GM11168 (cell line): ENCODE measurements around the gene RNF123.
"Not testable (repeated sequence)": the region's sequence is repeated elsewhere in the genome, so short reads cannot be mapped to it uniquely, and the experiment has no call there.

Experiments
- in situ Hi-C: fragments of 300-500 bp; cut with MboI; formaldehyde crosslinking; loops from one replicate; pipeline ENCODE4 v1.12.0; 2022; ENCODE audit warnings: low sequenced_read_pairs; ENCODE audit not compliant: unreplicated experiment

The RNF123 gene

DNA sequence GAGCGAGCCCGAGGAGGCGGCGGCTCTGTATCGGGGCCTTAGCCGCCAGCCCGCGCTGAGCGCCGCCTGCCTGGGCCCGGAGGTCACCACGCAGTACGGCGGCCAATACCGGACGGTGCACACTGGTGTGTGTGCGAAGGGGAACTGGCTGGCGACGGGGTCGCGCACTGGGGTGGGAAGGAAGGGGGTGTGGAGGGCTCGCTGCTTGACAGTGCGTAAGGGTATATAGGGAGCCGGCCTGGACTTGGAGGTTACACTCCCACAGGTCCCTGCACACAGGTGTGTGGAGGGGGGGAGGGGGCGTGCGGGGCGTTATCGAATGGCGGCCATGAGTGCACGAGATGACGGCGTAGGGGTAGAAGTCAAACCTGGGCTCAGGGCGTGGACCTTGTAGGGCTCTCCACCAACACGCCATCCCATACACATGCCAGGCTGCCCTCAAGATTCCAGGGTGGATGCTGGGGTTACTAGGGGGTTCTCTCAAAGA is 14.8 kb upstream of the RNF123 start:
- in situ Hi-C loops = no loop called here

DNA sequence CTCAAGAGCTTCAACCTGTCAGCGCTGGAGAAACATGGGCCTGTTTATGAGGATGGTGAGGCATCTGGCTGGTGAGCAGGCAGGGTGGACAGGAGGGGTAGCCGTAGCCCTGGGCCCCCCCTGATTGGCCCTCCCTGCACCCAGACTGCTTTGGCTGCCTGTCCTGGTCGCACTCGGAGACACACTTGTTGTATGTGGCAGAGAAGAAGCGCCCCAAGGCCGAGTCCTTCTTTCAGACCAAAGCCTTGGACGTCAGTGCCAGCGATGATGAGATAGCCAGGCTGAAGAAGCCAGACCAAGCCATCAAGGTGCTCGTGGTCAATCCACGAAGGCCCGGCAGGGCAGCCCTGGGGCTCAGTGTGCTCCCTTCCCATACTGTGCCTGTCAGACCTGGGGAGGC is 13.4 kb upstream of the RNF123 start:
- in situ Hi-C loops = no loop called here

DNA sequence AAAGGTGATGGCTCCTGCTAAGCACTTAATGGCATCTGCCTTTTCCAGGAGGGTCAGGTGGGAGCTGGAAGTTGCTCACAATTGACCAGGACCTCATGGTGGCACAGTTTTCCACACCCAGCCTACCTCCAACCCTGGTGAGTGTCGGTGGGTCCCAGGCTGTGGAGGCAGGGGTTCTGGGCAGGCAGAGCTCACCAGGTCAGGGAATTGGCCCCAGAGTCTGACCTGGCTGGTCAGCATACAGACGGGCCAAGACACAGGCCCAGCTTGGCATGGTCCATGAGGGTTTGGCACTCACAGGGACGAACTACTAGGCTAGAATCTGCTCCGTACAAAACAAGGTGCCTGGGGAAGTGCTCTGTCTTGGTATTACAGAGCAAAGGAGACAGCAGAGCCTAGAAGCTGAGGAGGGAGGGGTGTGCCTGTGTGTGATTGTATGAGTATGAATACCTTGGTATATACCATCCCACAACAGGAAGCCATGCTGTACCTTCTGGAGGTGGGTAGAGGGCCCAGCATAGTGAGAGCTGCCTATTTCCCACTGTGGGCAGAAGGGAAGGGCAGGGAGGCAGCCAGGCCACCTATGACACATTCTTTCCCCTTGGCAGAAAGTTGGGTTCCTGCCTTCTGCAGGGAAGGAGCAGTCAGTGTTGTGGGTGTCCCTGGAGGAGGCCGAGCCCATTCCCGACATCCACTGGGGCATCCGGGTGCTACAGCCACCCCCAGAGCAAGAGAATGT is 8.7 kb upstream of the RNF123 start:
- in situ Hi-C loops = no loop called here

DNA sequence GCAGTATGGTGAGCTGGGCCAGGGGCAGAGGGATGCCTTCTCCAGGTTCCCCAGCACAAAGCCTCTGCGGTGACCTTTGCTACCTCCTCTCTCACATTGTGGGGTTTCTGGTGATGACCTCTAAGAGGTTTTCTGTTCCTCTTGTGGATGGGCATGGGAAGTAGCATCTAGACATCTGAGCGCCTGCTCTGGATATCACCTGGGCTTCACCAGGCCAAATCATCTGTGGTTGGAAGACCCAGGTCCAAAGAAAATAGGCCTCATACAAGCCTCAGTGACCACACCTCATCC is 8.2 kb upstream of the RNF123 start:
- in situ Hi-C loops = no loop called here

DNA sequence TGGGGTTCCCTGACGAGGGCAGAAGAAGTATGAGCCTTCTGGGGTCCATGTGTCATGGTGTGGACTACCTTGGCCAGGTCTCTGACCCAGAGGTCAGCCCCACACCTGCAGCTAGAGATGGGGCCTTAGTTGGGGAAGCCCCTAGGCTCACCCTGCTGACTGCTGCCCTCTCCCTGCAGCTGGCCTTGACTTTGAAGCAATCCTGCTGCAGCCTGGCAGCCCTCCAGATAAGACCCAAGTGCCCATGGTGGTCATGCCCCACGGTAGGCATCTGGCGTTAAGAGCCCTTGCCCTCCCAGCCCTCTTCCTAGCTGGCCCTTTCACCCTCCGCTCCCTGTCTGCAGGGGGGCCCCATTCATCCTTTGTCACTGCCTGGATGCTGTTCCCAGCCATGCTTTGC is 7.8 kb upstream of the RNF123 start:
- in situ Hi-C loops = no loop called here

DNA sequence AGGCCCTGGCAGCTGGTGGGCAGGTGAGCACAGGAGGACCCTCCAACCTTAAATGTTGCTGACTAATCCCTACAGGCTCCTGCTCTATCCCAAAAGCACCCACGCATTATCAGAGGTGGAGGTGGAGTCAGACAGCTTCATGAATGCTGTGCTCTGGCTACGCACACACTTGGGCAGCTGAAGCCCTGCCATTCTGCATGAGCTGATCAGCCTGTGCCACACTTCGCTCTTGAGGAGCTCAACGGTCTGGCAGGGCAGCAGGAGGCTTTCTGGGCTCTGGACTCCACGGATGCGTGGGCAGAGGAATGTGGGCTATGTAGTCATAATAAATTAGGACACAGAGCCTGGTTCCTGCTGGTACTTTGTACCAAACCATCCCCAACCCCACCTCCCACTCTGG is 6.2 kb upstream of the RNF123 start:
- in situ Hi-C loops = no loop called here

DNA sequence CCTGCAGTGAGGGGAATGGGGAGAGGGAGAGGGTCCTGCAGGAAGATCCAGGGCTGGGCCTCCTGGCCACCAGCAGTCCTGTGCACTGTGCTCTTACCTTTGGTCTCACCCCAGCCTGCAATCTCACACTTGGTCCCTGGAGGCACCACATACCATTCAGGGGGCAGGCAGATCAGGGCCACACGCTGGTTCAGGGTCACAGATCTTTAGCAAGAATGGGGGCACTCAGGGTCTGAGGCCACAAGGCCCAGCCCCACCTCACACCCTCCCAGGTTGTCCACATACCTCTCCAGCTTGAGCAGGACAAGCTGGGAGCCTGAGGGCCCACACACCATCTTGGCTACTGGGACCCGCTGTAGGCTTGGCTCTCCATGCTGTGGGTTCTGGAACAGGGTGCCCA is 4.9 kb upstream of the RNF123 start:
- in situ Hi-C loops = not testable (repeated sequence)

DNA sequence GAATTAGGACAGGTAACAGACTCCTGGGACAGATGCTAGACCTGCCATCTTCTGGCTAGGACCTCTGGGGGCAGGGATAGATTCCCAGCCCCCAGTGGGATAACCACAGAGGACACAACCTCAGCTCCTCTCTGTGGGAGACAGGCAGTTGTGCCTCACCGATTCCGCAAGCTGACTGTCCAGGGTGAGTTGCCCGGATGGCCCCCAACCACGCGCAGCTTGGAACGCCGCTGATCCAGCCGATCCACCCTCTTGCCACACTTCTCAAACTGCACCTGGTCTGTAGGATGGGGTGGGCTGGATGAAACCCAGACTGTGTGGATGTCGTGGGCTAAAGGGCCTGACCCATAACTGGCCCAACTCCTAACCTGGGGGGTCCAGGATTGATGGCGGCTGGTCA is 4.3 kb upstream of the RNF123 start:
- in situ Hi-C loops = not testable (repeated sequence)

DNA sequence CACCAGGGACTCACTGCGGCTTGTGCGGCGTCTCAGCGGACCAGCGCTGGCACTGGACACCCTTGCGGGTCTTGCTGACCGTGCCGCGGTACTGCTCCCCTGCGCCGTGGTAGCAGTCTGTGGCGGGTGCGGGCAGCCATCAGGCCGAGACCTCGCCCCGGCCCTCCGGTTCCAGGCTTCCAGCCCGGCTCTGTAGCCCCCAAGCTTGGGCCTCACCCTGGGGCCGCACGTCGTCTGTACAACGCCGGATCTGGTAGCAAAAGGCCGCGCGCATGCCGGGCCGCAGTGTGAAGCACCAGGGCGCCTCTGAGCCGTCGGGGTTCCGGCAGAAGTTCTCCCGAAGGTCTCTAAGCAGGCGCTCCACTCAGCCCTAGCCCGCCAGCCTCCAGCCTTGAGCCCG is 3.5 kb upstream of the RNF123 start:
- in situ Hi-C loops = not testable (repeated sequence)

DNA sequence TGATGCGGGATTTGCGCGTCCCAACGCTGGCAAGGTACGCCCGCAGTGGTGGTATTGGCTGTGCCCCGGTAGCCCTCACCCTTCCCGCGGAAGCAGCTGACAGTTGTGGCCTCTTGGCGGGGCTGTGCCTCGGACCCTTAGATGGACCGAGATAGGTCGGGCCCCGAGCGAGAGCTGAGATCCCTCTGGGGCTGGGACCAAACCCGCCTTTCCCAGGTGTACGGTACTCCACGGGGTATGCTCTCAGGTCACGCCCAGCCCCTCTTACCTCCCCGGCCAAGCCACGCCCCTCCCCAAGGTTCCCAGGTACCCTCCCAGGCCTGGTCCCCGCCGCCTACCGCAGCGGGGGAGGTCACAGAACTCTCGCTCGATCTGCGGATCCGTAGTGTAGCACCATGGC is 3.0 kb upstream of the RNF123 start:
- in situ Hi-C loops = not testable (repeated sequence)

DNA sequence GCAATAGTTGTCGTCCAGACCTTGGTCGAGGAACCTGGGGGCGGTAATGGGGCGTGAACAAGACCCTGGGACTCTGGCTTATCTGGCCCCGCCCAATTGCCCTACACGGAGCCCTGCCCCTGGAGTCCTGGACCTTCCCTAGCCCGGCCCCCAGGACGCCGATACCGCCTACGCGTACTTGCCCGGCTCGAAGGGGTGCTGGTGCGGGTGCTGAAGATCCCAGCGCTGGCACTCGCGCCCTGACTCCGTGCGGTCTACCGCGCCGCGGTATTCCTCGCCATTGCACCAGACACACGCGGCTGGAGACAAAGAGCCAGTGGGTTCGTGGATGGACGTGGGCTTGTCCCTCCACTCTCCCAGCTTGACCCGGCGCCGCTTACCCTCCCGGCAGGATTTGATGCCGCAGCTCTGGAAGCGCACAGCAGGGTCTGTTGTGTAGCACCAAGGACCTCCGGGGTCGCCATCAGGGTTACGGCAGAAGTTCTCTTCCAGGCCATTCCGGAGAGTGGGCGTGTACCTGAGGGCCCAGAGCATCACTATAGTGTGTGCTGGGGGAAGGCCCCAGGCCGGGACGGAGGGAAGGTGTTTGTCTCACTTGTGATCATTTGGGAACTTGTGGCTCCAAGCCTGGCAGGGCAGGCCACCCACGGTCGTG is 2.5 kb upstream of the RNF123 start:
- in situ Hi-C loops = not testable (repeated sequence)

DNA sequence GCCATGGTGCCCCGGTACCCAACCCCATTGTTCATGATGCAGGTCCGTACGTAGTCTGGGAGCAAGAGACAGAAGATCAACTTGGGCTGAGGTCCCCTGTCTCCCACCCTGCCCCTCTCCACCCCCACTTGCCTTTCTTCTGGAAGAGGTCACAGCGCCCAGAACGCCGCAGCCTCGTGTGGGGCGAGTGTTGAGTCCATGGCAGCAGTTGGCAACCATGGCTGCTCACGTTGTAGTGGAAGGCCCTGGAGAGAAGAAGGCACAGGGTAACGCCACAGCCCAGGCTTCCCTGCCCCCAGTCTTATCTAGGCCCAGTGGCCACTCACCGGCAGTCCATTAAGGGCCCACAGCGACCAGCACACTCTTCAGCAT is 1.9 kb upstream of the RNF123 start:
- in situ Hi-C loops = not testable (repeated sequence)

DNA sequence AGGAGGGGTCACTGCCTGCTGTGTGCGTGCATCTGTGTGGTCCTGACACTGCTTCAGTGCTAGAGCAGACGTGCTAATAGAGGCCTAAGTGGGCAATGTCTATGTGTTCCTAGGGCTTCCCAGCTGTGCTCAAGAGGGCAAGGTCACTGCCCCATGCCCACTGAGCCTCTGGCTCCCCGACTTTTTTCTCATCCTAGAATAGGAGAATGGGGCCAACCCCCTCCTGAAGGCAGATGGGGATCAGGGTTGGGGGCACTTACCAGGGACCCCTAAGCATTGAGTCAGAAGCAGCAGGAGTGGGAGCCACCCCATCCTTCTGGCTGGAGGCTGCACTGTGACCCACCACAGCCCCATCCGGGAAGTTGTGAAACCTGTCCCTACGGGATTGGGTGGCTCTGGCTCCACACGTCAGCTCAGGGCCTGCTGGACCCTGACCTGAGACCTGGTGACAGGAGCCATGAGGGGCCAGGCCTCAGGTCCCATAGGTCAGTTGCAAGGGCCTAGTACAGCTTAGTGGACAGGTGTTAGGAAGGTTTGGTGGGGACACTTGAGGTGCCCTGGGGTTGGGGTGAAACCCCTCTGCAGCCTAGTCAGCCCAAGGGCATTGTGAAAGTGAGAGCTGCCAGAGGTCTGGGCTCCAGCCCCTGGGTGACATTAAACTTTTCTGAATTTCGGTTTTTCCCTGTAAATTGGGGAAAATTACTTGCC is 865 bp upstream of the RNF123 start:
- in situ Hi-C loops = not testable (repeated sequence)

DNA sequence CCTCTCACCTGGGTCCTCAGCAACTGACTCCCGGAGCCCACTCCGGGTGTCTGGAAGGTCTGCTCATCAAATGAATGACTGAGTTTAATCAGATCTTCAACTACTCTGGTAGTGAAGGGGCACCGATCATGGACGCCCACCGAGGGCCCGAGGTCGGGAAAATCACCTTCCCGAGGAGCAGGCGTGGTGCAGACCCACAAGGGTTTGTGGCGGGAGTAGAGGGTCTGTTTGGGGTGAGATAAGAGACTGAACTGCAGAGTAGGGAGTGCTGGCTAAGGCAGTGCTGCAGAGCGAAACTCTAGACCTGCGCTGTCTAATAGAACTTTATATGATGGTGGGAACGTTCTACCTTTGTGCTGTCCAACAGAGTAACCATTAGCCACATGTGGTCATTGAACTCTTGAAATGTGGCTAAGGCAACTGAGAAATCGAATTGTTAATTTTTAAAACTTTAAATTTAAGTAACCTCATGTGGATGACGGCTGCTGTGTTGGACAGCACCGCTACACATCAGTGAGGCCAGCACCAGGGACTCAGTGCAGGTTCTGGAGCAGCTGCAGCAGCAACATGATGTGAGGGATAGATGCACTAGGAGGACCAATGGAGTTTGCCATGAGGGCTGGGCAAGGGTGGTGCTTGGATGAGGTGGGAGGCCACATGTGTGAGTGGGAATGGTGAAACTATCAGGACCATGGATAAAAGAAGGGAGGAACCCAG is 709 bp downstream of the RNF123 start:
- in situ Hi-C loops = not testable (repeated sequence)

DNA sequence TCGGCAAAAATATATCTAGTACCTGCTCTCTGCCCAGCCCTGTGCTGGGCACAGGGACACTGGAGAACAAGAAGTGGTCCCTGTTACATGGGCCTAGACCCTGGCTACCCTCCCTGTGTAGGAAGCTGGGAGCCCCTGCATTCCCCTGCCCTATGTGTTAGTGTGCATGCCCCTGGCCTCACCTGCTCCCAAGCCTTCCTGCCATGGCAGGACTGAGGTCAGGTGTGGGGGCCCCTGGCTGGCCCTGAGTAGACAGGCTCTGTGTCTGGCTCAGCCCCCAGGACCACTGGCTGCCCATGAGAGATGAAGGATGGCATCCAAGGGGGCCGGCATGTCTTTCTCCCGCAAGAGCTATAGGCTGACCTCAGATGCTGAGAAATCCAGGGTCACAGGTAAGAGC is 1.5 kb downstream of the RNF123 start:
- in situ Hi-C loops = not testable (repeated sequence)

DNA sequence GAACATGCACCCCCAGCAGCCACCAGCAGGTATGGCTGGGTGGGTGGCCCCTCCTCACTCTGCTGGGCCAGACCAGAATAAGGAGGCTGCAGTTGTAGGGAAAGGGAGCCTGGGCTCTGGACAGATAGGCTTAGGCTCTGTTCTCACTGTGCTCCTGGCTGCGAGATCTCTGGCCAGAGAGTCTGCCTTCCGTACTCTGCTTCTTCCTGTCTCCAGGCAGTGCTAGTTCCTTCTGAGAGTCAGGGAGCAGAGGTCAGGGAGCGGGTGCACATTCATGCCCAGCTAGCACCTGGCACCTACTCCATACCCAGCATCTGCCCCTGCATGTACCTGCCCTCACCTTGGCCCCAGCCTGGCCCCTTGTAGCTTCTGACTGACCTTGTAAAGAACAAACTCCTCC is 2.1 kb downstream of the RNF123 start:
- in situ Hi-C loops = not testable (repeated sequence)

DNA sequence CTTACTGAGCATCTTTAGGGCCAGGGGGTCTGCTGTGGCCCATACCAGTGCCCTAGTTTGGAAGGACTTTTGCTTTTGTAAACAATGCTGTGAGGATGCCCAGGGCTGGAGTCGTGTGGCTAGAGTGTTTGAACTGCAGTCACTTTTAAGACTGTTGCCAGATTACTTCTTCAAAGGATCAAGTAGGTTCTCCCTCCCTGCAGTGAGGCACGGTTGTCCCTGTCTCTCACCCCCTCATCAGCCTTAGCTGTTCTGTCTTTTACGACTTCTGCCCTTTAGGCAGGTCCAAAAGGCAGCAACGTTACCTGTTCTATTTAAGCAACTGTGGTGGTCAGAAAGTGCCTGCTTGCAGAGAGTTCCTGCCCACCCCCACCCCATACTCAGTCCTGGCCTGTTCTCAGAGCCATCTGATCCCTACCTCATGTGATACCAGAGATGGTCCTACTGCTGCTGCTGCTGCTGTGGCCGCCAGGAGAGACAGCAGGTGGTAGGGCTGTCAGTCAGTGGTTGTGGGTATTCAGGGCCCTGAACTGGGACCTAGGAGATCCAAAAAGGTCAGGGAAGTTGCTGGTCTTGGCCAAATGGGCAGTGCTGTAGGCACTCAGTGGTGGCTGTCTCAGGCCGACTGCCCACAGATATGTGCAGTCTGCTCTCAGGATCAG is 5.2 kb downstream of the RNF123 start:
- in situ Hi-C loops = not testable (repeated sequence)

DNA sequence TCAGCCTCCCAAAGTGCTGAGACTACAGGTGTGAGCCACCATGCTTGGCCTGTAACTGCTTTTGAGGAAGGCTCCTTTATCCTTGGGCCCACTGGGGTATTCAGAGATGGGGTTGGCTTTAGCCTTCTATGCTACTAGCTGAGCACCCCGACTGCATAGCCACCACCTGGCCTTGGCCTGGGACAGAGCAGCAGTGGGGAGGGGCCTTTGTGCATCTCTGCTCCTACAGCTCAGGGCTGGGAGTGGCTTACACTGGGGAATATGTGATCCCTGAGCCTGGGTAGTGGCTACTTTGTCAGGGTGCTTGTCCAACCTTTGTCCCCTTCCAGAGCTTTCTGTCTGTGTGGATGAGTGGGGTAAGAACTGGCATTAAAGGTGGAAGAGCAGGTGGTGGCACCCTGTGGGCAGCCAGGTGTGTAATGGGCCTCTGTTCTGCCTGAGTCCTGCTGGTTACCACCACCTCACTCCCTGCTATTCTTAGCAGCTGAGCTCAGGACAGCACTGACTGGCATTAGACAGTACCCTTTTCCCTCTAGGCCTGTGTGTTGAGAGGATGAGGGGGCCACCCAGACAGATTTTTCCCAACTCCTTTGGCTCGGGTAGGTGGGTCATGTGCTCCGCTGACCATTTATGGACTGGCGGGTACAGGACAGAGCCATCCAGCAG is 6.1 kb downstream of the RNF123 start:
- in situ Hi-C loops = not testable (repeated sequence)

DNA sequence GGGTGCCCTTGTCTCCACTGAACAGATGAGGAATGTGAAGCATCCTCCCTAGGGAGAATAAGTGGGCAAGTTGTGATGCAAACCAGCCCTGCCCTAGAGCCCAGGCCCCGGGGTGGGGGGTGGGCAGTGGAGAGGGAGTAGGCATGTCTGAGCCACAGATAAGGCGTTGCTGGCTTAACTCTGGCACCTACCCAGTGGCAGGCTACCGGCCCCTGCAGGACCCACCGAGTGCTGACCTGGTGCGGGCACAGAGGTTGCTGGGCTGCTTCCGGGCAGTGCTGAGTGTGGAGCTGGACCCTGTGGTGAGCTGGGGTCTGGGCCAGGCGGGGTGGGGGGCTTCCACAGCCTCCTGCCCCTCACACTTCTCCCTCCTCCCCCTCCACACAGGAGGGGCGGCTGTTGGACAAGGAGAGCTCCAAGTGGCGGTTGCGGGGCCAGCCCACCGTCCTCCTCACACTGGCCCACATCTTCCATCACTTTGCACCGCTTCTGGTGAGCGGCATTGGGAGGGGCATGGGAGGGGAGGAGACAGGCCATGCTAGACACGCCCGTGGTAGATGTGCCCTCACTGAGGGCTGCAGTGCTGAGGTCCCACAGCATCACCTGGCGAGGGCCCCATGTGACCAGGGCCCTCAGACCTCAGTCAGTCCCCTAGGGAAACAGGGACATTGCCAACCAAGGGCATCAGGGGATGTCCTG is 10.1 kb downstream of the RNF123 start:
- in situ Hi-C loops = no loop called here
